Right lobe of liver (tissue), 6 donors: Measurements from ENCODE around the gene TTC7B. TPM values are rescaled to one million over a fixed set of nuclear protein-coding genes. Genes with fewer than 3 reads are reported as not detected.
A peak's percentile ranks its signal among the peaks of the same experiment; 100 is the strongest.

ENCODE experiments used
- ATAC-seq, 4 donors: fragments of 200-7000 bp; cut with Tn5 transposase; one replicate each; pipeline ENCODE4 v1.9.1; 2020; ENCODE audit warnings: mild to moderate bottlenecking in 4 of 4, moderate library complexity in 4 of 4
- DNase-seq, 3 donors: peaks; one replicate each; pipeline ENCODE4 v3.0.0-alpha.2; 2020
- H3K27ac ChIP-seq, 3 donors: fragments of 200-600 bp; one replicate each; pipeline ENCODE4 v1.8.0; 2022
- H3K27me3 ChIP-seq, 2 donors: fragments of 200-600 bp; one replicate each; pipeline ENCODE4 v1.8.0; 2022
- H3K36me3 ChIP-seq, 4 donors: fragments of 200-600 bp; sonication (generic) in 1 of 4; one replicate each; pipeline versions ENCODE4 v1.5.1 to v1.8.0; 2017 to 2022; ENCODE audit warnings: control low read depth in 1 of 4
- H3K4me1 ChIP-seq, 4 donors: fragments of 200-600 bp; sonication (generic) in 1 of 4; one replicate each; pipeline versions ENCODE4 v1.5.1 to v1.8.0; 2017 to 2022; ENCODE audit warnings: control low read depth in 1 of 4
- H3K4me3 ChIP-seq, 3 donors: fragments of 200-600 bp; one replicate each; pipeline ENCODE4 v1.8.0; 2022
- H3K9me3 ChIP-seq, 4 donors: fragments of 200-600 bp; sonication (generic) in 1 of 4; one replicate each; pipeline versions ENCODE4 v1.5.1 to v1.8.0; 2017 to 2022; ENCODE audit warnings: control low read depth in 1 of 4
- POLR2A ChIP-seq: fragments of 450-650 bp; IDR thresholded peaks from one replicate; pipeline ENCODE4 v1.6.1; 2017; ENCODE audit warnings: antibody characterized with exemption, mild to moderate bottlenecking
- WGBS: methylation state at CpG from one replicate; pipeline ENCODE4 v1.1.6; 2018; ENCODE audit warnings: low coverage, low lambda C conversion rate; ENCODE audit not compliant: insufficient coverage; ENCODE audit errors: missing lambda C conversion rate; 5-methylcytosine and 5-hydroxymethylcytosine counted together
- intact Hi-C, 2 donors: fragments of 100-400 bp; cut with DNase I; formaldehyde crosslinking; loops; one replicate each; pipeline versions ENCODE4 v1.11.2 to v1.14.1; 2022
- total RNA-seq, 6 experiments: library from RNA; depleted of rRNA in 2 of 6; stranded (reverse); fragments of >200 nt in 2 of 6; fragmentation: NEBNext Ultra II Directional in 3 of 6; extraction: Animal tissue kit (Norgen Biotek cat#: 25700) in 3 of 6; gene quantifications; one replicate each; pipeline versions ENCODE4 v1.1.0 to v1.2.4, GENCODE V29; 2016 to 2023
- TF ChIP-seq, protein P1 (sequence below), 4 donors: fragments of 200-600 bp in 3 of 4; fragments of 450-650 bp in 1 of 4; IDR thresholded peaks; one replicate each; pipeline versions ENCODE4 v1.5.1 to v1.8.0; 2016 to 2022; ENCODE audit warnings: antibody characterized with exemption in 4 of 4, mild to moderate bottlenecking in 2 of 4
- donor health status: DM: no; HTN: yes; CAD: no.
- donor health status: DM: no; HTN: no; CAD: no.
- donor health status: DM: no; HTN: no; CAD: no.
- donor health status: DM: no; HTN: yes; CAD: no.
- donor health status: DM: no; HTN: yes; CAD: no.

The TTC7B gene
- total RNA-seq, 6 experiments from 2014 or later, result 18.4 to 56.1 (median 37.5) TPM

DNA sequence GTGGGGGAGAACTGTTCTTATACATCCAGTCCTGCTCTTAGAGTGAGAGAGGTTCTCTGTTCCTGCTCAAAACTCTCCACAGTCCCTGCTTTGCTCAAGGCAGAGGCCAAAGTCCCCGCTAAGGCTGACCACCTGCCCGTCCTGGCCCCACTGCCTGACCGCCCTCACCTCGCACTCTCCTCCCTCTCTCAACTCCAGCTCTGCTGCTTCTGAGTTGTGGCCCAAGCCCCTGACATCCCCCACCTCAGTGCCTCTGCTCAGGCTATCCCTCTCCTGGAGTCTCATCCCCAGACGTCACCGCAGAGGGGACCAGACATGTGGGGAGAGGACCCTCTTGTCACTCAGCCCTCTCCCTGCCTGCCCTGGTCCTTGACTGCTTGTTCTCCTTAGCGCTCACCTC lies 308.8 kb downstream of the TTC7B start:
- ATAC-seq (no peak), DNase-seq (no peak)
- WGBS, result 69% methylated on average over 5 of the region's 7 CpGs
- Histone ChIP-seq H3K36me3 (no peaks in the 10 kb centered on the region), H3K27me3 (no peaks in the 10 kb centered on the region), H3K4me1 (no peaks in the 10 kb centered on the region), H3K9me3 (no peaks in the 10 kb centered on the region), H3K27ac (no peak overlapping the region), H3K4me3 (no peak overlapping the region)
- intact Hi-C loops, result no loop called here
- no peak for TF ChIP-seq POLR2A
- TF ChIP-seq, protein P1, sequence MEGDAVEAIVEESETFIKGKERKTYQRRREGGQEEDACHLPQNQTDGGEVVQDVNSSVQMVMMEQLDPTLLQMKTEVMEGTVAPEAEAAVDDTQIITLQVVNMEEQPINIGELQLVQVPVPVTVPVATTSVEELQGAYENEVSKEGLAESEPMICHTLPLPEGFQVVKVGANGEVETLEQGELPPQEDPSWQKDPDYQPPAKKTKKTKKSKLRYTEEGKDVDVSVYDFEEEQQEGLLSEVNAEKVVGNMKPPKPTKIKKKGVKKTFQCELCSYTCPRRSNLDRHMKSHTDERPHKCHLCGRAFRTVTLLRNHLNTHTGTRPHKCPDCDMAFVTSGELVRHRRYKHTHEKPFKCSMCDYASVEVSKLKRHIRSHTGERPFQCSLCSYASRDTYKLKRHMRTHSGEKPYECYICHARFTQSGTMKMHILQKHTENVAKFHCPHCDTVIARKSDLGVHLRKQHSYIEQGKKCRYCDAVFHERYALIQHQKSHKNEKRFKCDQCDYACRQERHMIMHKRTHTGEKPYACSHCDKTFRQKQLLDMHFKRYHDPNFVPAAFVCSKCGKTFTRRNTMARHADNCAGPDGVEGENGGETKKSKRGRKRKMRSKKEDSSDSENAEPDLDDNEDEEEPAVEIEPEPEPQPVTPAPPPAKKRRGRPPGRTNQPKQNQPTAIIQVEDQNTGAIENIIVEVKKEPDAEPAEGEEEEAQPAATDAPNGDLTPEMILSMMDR (IDR thresholded peaks at IDR 0.05), result no peak

DNA sequence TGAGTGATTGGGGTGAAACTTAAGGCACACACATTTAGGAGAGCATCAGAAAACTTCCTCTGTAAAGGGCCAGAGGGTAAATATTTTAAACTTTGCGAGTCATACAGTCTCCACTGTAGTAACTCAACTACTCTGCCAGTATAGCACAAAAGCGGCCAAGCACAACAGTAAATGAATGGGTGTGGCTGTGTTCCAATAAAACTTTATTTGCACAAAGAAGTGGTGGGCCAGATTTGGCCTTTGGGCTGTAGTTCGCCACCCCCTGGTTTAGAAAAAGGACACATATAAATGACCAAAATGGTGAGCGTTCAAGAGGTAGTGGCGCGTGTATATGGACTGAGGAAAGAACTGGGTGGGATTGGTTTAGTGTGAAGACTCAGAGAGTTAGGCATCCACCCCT lies 309.5 kb downstream of the TTC7B start:
- no peaks in the 10 kb centered on the region for H3K27me3 ChIP-seq
- no peaks in the 10 kb centered on the region for H3K36me3 ChIP-seq
- no peaks in the 10 kb centered on the region for H3K4me1 ChIP-seq
- WGBS, result 98% methylated on average over 6 of the region's 6 CpGs
- TF ChIP-seq, protein P1 (IDR thresholded peaks at IDR 0.05), result no peak
- TF ChIP-seq POLR2A, result no peak
- H3K9me3 ChIP-seq, result no peaks in the 10 kb centered on the region
- H3K27ac ChIP-seq, result no peak overlapping the region
- no peak overlapping the region for H3K4me3 ChIP-seq
- DNase-seq (no peak), ATAC-seq (no peak)
- intact Hi-C loops, result no loop called here

DNA sequence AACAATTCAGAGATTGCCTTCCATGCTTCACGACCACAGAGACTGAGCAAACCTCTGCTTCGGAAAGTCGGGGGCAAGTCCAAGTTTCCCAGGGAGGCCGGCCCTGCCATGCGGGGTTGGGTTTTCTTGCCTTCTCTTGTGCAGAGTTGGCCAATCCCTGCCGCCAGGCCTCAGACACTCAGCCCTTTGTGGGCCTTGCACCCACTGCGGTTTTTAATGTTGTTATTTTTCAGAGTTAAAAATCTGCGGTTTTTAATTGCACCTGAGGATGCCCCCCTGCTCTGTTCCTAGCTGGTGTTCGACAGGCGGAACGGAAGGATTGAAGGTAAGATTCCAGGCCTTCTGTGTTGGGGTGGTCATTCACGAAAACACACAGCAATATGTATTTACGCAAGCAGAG lies 310.7 kb downstream of the TTC7B start:
- DNase-seq (no peak), ATAC-seq (no peak)
- TF ChIP-seq, protein P1 (IDR thresholded peaks at IDR 0.05), result no peak
- TF ChIP-seq POLR2A, result no peak
- no peak overlapping the region for H3K27ac ChIP-seq
- WGBS, result 80% methylated on average over 12 of the region's 13 CpGs
- H3K27me3 ChIP-seq, result no peaks in the 10 kb centered on the region
- intact Hi-C loops, result no loop called here
- no peak overlapping the region for H3K4me3 ChIP-seq
- no peaks in the 10 kb centered on the region for H3K36me3 ChIP-seq
- no peaks in the 10 kb centered on the region for H3K4me1 ChIP-seq
- no peaks in the 10 kb centered on the region for H3K9me3 ChIP-seq

DNA sequence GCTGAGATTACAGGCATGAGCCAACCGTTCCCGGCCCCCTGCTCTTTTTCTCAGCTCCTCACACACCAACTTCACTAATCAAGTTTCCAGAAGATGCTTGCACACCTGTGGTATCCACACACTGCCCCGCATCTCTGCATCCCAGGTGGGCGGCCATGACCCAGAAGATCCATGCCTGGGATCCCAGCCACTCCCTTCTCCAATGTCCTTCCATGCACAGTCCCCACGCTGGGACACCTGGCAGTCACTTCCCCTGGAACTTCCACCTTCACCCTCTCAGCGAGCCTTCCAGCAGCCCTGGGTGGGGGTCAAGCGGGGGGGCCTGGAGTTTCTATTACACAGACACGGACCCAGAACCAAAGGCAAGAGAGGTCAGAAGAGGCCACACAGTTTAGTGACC lies 311.6 kb downstream of the TTC7B start:
- Histone ChIP-seq H3K27me3 (no peaks in the 10 kb centered on the region), H3K4me3 (no peak overlapping the region), H3K27ac (no peak overlapping the region), H3K9me3 (no peaks in the 10 kb centered on the region), H3K4me1 (no peaks in the 10 kb centered on the region), H3K36me3 (no peaks in the 10 kb centered on the region)
- intact Hi-C loops, result no loop called here
- no peak for DNase-seq
- no peak for ATAC-seq
- 40% methylated on average over 1 of the region's 8 CpGs for WGBS
- TF ChIP-seq, protein P1 (IDR thresholded peaks at IDR 0.05), result no peak
- no peak for TF ChIP-seq POLR2A

DNA sequence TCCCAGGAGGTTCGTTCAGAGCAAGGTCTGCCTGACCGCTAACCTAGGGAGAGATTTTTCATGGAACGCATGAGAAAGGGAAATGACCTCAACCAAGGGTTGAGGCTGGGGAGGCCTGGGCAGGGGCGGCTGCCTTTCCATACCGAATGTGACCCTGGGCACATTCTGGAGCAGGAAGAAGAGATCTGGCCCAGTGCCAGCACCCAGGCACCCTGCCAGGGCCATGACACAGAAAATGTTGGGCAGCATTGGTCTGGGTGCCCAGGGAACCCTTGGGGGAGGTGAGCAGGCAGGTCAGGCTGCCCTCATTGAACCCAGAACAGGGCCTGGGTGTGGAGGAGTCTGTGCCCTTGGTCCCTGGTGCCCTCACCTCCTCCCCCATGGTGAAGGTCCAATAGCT lies 312.6 kb downstream of the TTC7B start:
- WGBS, result 31% methylated on average over 3 of the region's 5 CpGs
- ATAC-seq, result peak in 2 of 4 donors; percentile 14 to 31
- DNase-seq, result peak in 1 of 3 donors; percentile 47
- no peak overlapping the region for H3K27ac ChIP-seq
- H3K36me3 ChIP-seq, result no peaks in the 10 kb centered on the region
- no peaks in the 10 kb centered on the region for H3K4me1 ChIP-seq
- TF ChIP-seq, protein P1 (IDR thresholded peaks at IDR 0.05), result no peak
- TF ChIP-seq POLR2A, result no peak
- intact Hi-C loops, result no loop called here
- no peak overlapping the region for H3K4me3 ChIP-seq
- no peaks in the 10 kb centered on the region for H3K27me3 ChIP-seq
- no peaks in the 10 kb centered on the region for H3K9me3 ChIP-seq
